Stimulated activated CD4-positive, alpha-beta T cell treated with anti-CD3 and anti-CD28 coated beads, TNF-alpha, amount 100 ng/mL, for 4 hours (primary cell): ENCODE data around the gene FHAD1.

Experiments
- DNase-seq, 3 experiments: peaks; one replicate each; pipeline ENCODE4 v3.0.0-alpha.2; 2020; ENCODE audit warnings: low read depth in 3 of 3

FHAD1 gene

GRCh38 chr1:15435239-15436077 is 188.4 kb downstream of the FHAD1 start:
- DNase-seq = no peak

- no peak for DNase-seq
Measured at GRCh38 chr1:15436881-15437442, 189.9 kb downstream of the FHAD1 start.

GRCh38 chr1:15439325-15439724 is 192.3 kb downstream of the FHAD1 start:
- DNase-seq = no peak

GRCh38 chr1:15440357-15440756 is 193.3 kb downstream of the FHAD1 start:
- no peak for DNase-seq

GRCh38 chr1:15441247-15441646 is 194.2 kb downstream of the FHAD1 start:
- DNase-seq = no peak

- no peak for DNase-seq
Measured at GRCh38 chr1:15442119-15442518, 195.1 kb downstream of the FHAD1 start.

GRCh38 chr1:15442759-15443158 is 195.7 kb downstream of the FHAD1 start:
- DNase-seq = no peak

- no peak for DNase-seq
Measured at GRCh38 chr1:15443281-15443680, 196.3 kb downstream of the FHAD1 start.

- DNase-seq = no peak
Measured at GRCh38 chr1:15444468-15445389, 197.7 kb downstream of the FHAD1 start.

- no peak for DNase-seq
Measured at GRCh38 chr1:15445390-15446122, 198.5 kb downstream of the FHAD1 start.

GRCh38 chr1:15446212-15446611 is 199.2 kb downstream of the FHAD1 start:
- no peak for DNase-seq
